ENCODE results near the gene HBM. TPM values are rescaled to one million over a fixed set of nuclear protein-coding genes. Genes with fewer than 3 reads are reported as not detected.

The HBM gene
- total RNA-seq, 4 donors from 2014 or later, result 3.8 TPM; not detected in 3

DNA sequence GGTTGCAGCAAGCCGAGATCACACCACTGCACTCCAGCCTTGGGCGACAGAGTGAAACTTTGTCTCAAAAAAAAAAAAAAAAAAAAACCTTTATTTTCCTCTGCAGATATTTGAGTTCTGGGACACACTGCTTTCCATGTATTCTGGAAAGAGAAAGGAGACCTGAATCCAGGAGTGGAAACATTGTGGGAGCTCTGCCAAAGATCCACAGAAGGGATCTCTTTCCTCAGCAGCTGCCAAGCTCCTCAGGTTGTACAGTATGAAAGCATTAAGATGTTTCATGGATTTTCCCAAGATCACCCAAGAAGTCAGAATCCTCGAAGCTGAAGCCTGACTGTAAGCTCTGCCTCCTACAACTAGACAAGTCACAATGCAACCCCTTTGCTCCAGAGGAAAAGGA lies 40.8 kb upstream of the HBM start:
- H3K27ac ChIP-seq (replicated peaks in 1 of 4), result no peak overlapping the region
- no peak for TF ChIP-seq EP300 (IDR thresholded peaks at IDR 0.05)
- TF ChIP-seq, protein P1, sequence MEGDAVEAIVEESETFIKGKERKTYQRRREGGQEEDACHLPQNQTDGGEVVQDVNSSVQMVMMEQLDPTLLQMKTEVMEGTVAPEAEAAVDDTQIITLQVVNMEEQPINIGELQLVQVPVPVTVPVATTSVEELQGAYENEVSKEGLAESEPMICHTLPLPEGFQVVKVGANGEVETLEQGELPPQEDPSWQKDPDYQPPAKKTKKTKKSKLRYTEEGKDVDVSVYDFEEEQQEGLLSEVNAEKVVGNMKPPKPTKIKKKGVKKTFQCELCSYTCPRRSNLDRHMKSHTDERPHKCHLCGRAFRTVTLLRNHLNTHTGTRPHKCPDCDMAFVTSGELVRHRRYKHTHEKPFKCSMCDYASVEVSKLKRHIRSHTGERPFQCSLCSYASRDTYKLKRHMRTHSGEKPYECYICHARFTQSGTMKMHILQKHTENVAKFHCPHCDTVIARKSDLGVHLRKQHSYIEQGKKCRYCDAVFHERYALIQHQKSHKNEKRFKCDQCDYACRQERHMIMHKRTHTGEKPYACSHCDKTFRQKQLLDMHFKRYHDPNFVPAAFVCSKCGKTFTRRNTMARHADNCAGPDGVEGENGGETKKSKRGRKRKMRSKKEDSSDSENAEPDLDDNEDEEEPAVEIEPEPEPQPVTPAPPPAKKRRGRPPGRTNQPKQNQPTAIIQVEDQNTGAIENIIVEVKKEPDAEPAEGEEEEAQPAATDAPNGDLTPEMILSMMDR (IDR thresholded peaks at IDR 0.05), result no peak
- TF ChIP-seq POLR2AphosphoS5 (IDR thresholded peaks at IDR 0.05), result no peak
- TF ChIP-seq POLR2A (IDR thresholded peaks at IDR 0.05; ENCODE audit: low read depth), result no peak
- intact Hi-C loops (cut with DNase I), result no loop called here
- WGBS, result 89% methylated on average over 3 of the region's 3 CpGs
- H3K4me3 ChIP-seq, result no peak overlapping the region
- H3K27me3 ChIP-seq, result no peaks in the 10 kb centered on the region
- H3K36me3 ChIP-seq, result peaks cover 6 to 31% (median 24%) of the 10 kb centered on the region in 4 donors
- no peak for DNase-seq (ENCODE audit: extremely low spot score)
- no peaks in the 10 kb centered on the region for H3K9me3 ChIP-seq
- no peaks in the 10 kb centered on the region for H3K4me1 ChIP-seq

DNA sequence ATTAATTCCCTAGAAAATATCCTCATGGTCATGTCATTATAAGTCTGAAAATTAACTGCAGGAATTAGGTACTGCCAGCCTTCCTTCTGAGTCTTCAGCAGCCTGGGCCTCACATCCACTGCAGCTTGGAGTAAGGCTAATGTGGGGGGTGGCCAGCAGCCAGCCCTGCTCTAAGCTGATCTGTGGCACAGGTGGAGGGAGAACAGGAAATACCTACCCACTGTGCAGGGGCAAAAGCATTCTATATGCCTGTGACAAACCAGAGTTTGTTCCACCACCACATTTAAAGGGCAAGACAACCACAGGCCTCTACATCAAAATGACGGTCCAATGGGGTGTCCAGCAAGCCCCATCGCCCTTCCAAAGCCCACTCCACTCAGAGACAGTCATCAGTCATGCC lies 36.7 kb upstream of the HBM start:
- H3K9me3 ChIP-seq, result no peaks in the 10 kb centered on the region
- intact Hi-C loops (cut with DNase I), result no loop called here
- no peak overlapping the region for H3K4me3 ChIP-seq
- 100% methylated on average over 2 of the region's 2 CpGs for WGBS
- no peak for DNase-seq (ENCODE audit: extremely low spot score)
- no peaks in the 10 kb centered on the region for H3K4me1 ChIP-seq
- peaks cover 6 to 21% (median 10%) of the 10 kb centered on the region in 4 donors for H3K36me3 ChIP-seq
- no peaks in the 10 kb centered on the region for H3K27me3 ChIP-seq
- H3K27ac ChIP-seq (replicated peaks in 1 of 4), result no peak overlapping the region
- TF ChIP-seq POLR2A (IDR thresholded peaks at IDR 0.05; ENCODE audit: low read depth) (no peak), EP300 (IDR thresholded peaks at IDR 0.05) (no peak), POLR2AphosphoS5 (IDR thresholded peaks at IDR 0.05) (no peak)
- TF ChIP-seq, protein P1 (IDR thresholded peaks at IDR 0.05), result no peak

DNA sequence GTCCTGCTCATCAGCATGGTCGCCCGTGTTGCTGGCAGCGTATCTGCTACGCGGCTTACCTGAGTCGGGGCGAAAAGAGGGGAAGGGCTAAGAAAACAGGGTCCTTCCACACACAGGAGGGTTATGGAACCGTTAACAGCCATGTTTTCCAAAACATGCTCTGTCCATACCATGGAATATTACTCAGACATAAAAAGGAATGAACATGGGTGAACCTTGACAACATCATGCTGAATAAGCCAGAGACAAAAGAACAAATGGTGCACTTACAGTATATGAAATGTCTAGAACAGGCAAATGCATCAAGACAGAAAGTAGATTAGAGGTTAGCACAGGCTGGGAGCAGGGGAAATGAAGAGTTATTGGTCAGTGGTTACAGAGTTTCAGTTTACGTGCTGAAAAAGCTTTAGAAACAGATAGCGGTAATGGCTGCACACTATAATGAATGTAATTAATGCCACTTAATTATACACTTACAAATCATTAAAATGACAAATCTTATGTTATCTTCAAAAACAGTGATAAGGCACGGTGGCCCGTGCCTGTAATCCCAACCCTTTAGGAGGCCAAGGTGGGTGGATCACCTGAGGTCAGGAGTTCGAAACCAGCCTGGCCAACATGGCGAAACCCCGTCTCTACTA lies 35.1 kb upstream of the HBM start:
- no peak for DNase-seq (ENCODE audit: extremely low spot score)
- intact Hi-C loops (cut with DNase I), result no loop called here
- Histone ChIP-seq H3K36me3 (peaks cover 0 to 13% (median 2%) of the 10 kb centered on the region in 4 donors), H3K9me3 (no peaks in the 10 kb centered on the region), H3K4me1 (no peaks in the 10 kb centered on the region), H3K27ac (replicated peaks in 1 of 4) (no peak overlapping the region), H3K4me3 (no peak overlapping the region), H3K27me3 (no peaks in the 10 kb centered on the region)
- 95% methylated on average over 14 of the region's 15 CpGs for WGBS
- TF ChIP-seq POLR2AphosphoS5 (IDR thresholded peaks at IDR 0.05), result no peak
- TF ChIP-seq EP300 (IDR thresholded peaks at IDR 0.05), result no peak
- TF ChIP-seq POLR2A (IDR thresholded peaks at IDR 0.05; ENCODE audit: low read depth), result no peak
- TF ChIP-seq, protein P1 (IDR thresholded peaks at IDR 0.05), result no peak

DNA sequence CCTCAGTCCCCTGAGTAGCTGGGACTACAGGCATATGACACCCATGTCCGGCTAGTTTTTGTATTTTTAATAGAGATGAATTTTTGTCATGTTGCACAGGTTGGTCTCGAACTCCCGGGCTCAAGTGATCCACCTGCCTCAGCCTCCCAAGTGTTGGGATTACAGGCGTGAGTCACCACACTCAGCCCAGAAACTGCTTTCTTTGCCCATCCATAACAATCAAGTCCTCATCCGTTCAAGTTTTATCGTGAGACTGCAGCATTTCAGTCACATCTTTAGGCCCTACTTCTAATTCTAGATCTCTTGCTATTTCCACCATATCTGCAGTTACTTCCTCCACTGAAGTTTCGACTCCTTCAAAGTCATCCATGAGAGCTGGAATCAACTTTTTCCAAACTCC lies 33.7 kb upstream of the HBM start:
- H3K4me1 ChIP-seq, result peaks cover 0 to 2% (median 1%) of the 10 kb centered on the region in 4 donors
- no peaks in the 10 kb centered on the region for H3K27me3 ChIP-seq
- H3K36me3 ChIP-seq, result peaks cover 0 to 13% (median 2%) of the 10 kb centered on the region in 4 donors
- no peak for TF ChIP-seq POLR2AphosphoS5 (IDR thresholded peaks at IDR 0.05)
- no peak for TF ChIP-seq EP300 (IDR thresholded peaks at IDR 0.05)
- no peak for TF ChIP-seq POLR2A (IDR thresholded peaks at IDR 0.05; ENCODE audit: low read depth)
- TF ChIP-seq, protein P1 (IDR thresholded peaks at IDR 0.05), result no peak
- H3K27ac ChIP-seq (replicated peaks in 1 of 4), result no peak overlapping the region
- DNase-seq (ENCODE audit: extremely low spot score), result no peak
- no peak overlapping the region for H3K4me3 ChIP-seq
- no peaks in the 10 kb centered on the region for H3K9me3 ChIP-seq
- 96% methylated on average over 7 of the region's 7 CpGs for WGBS
- intact Hi-C loops (cut with DNase I), result no loop called here

DNA sequence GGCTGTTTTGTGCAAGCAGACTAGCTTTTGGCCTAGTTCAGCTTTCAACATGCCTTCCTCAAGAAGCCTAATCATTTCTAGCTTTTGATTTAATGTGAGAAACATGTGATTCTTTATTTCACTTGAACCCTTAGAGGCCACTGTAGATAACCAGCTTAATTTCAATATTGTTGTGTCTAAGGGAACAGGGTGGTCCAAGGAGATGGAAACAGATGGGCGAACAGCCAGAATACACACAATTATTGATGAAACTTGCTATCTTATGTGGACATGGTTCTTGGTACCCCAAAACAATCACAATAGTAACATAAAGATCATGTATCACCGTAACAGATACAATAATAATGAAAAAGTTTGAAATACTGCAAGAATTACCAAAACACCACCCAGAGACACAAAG lies 32.1 kb upstream of the HBM start:
- TF ChIP-seq POLR2AphosphoS5 (IDR thresholded peaks at IDR 0.05) (no peak), POLR2A (IDR thresholded peaks at IDR 0.05; ENCODE audit: low read depth) (no peak), EP300 (IDR thresholded peaks at IDR 0.05) (no peak)
- TF ChIP-seq, protein P1 (IDR thresholded peaks at IDR 0.05), result no peak
- Histone ChIP-seq H3K4me1 (peaks cover 6 to 10% (median 9%) of the 10 kb centered on the region in 4 donors), H3K27ac (replicated peaks in 1 of 4) (no peak overlapping the region), H3K9me3 (no peaks in the 10 kb centered on the region), H3K4me3 (no peak overlapping the region), H3K27me3 (no peaks in the 10 kb centered on the region), H3K36me3 (peaks cover 0 to 13% (median 2%) of the 10 kb centered on the region in 4 donors)
- 98% methylated on average over 2 of the region's 2 CpGs for WGBS
- no peak for DNase-seq (ENCODE audit: extremely low spot score)
- intact Hi-C loops (cut with DNase I), result no loop called here

All from esophagus muscularis mucosa (tissue), 4 donors.